ENCODE data around the gene CST9L. TPM values are rescaled to one million over a fixed set of nuclear protein-coding genes. Genes with fewer than 3 reads are reported as not detected.

The CST9L gene
- total and polyA plus RNA-seq, 10 of the 15 experiments (the other 5 are each of a cell fraction or from before 2014, with no cell fraction given), result not detected

- POLR2A ChIA-PET, result no interaction called here
- 74% methylated on average over 4 of the region's 4 CpGs for WGBS (ENCODE audit: insufficient coverage, insufficient replicate concordance, low lambda C conversion rate, missing lambda C conversion rate)
These were observed 50.6 kb downstream of the CST9L start for GRCh38 chr20:23517719-23518118.

More at GRCh38 chr20:23517719-23518118, 50.6 kb downstream of the CST9L start:
- H3K4me1 ChIP-seq (ENCODE audit: control insufficient read depth, insufficient read depth, low read length), result no peaks in the 10 kb centered on the region
- BruUV-seq (replicated peaks), result no TSS peak
- no peak overlapping the region for H3K4me2 ChIP-seq (ENCODE audit: control insufficient read depth, insufficient read depth)
- no peaks in the 10 kb centered on the region for H3K36me3 ChIP-seq (ENCODE audit: control insufficient read depth in 2 of 2, insufficient read depth in 2 of 2, low read length in 1 of 2)
- ChIA-PET SMC1A (ENCODE audit: uncharacterized antibody, unreplicated experiment) (no interaction called here), RAD21 (ENCODE audit: unreplicated experiment) (no interaction called here), CTCF (no interaction called here)
- H3K4me3 ChIP-seq, result no peak overlapping the region
- in situ Hi-C loops (cut with MboI), result no loop called here
- no peak for DNase-seq (ENCODE audit: low read depth, low spot score)
- no peak overlapping the region for H3K9ac ChIP-seq (ENCODE audit: control insufficient read depth, insufficient read depth, low read length)
- no peak for ATAC-seq
- H3K27me3 ChIP-seq (replicated peaks in 1 of 2; ENCODE audit: control insufficient read depth in 2 of 2, insufficient read depth in 2 of 2, low read length in 1 of 2), result no peaks in the 10 kb centered on the region; a peak in 1 of 4 replicates
- no peak overlapping the region for H3K27ac ChIP-seq (ENCODE audit: control insufficient read depth, insufficient read depth)
- intact Hi-C loops (cut with micrococcal nuclease; ENCODE audit: unreplicated experiment), result no loop called here
- peaks cover 3% of the 10 kb centered on the region; the same call in 2 of the 3 replicates for H3K9me3 ChIP-seq (replicated peaks; ENCODE audit: control insufficient read depth, insufficient read depth, low read length)
- no peak for TF ChIP-seq CHD4 (IDR thresholded peaks at IDR 0.05)
- no peak for TF ChIP-seq MTA3 (IDR thresholded peaks at IDR 0.05; ENCODE audit: borderline replicate concordance, low read length)
- TF ChIP-seq NFYB (IDR thresholded peaks at IDR 0.05; ENCODE audit: insufficient read depth, low read depth, low read length), result no peak
- TF ChIP-seq BCLAF1 (IDR thresholded peaks at IDR 0.05), result no peak
- no peak for TF ChIP-seq BRCA1 (IDR thresholded peaks at IDR 0.05; ENCODE audit: low read depth, low read length)
- no peak for TF ChIP-seq IRF4 (IDR thresholded peaks at IDR 0.05; ENCODE audit: low read depth, low read length)
- no peak for TF ChIP-seq MYB (IDR thresholded peaks at IDR 0.05; ENCODE audit: borderline replicate concordance, low read depth, low read length)
- H2AFZ ChIP-seq (ENCODE audit: control insufficient read depth, low read depth, low read length), result no peak overlapping the region
- no peaks in the 10 kb centered on the region for H4K20me1 ChIP-seq (ENCODE audit: control insufficient read depth, insufficient read depth)
- no peak for FAIRE-seq
- no peaks in the 10 kb centered on the region for H3K79me2 ChIP-seq (ENCODE audit: control insufficient read depth, insufficient read depth, low read length)
